Esophagus muscularis mucosa (tissue), 3 donors: ENCODE data around the gene TBPL2.
"Not testable (repeated sequence)": the region's sequence is repeated elsewhere in the genome, so short reads cannot be mapped to it uniquely, and the experiment has no call there.

Experiments used
- POLR2A ChIP-seq: fragments of 450-650 bp; IDR thresholded peaks from one replicate; pipeline ENCODE4 v1.6.1; 2017; ENCODE audit warnings: antibody characterized with exemption, moderate library complexity, mild to moderate bottlenecking, low read depth
- TF ChIP-seq, protein P1 (sequence below), 3 experiments: fragments of 200-600 bp in 2 of 3; fragments of 450-650 bp in 1 of 3; sonication (generic) in 2 of 3; IDR thresholded peaks; one replicate each; pipeline ENCODE4 v1.5.1; 2017 to 2019; ENCODE audit warnings: antibody characterized with exemption in 3 of 3, mild to moderate bottlenecking in 2 of 3, moderate library complexity in 1 of 3

DNA sequence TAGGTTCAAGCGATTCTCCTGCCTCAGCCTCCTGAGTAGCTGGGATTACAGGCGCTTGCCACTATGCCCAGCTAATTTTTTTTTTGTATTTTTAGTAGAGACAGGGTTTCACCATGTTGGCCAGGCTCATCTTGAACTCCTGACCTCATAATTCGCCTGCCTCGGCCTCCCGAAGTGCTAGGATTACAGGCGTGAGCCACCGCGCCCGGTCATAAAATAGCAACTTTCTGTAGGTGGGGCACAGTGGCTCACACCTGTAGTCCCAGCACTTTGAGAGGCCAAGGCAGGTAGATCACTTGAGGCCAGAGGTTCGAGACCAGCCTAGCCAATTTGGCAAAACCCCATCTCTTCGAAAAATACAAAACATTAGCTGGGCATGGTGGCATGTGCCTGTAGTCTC is 18.1 kb downstream of the TBPL2 start:
- TF ChIP-seq, protein P1, sequence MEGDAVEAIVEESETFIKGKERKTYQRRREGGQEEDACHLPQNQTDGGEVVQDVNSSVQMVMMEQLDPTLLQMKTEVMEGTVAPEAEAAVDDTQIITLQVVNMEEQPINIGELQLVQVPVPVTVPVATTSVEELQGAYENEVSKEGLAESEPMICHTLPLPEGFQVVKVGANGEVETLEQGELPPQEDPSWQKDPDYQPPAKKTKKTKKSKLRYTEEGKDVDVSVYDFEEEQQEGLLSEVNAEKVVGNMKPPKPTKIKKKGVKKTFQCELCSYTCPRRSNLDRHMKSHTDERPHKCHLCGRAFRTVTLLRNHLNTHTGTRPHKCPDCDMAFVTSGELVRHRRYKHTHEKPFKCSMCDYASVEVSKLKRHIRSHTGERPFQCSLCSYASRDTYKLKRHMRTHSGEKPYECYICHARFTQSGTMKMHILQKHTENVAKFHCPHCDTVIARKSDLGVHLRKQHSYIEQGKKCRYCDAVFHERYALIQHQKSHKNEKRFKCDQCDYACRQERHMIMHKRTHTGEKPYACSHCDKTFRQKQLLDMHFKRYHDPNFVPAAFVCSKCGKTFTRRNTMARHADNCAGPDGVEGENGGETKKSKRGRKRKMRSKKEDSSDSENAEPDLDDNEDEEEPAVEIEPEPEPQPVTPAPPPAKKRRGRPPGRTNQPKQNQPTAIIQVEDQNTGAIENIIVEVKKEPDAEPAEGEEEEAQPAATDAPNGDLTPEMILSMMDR (IDR thresholded peaks at IDR 0.05), result not testable (repeated sequence)
- not testable (repeated sequence) for TF ChIP-seq POLR2A
